Mucosa of stomach (tissue), 1 donor: ENCODE data around the gene IKZF1.

Source experiments
- H3K27me3 ChIP-seq: one replicate; pipeline ENCODE4 v1.7.0; 2013; ENCODE audit warnings: mild to moderate bottlenecking, low read length; ENCODE audit not compliant: control insufficient read depth, insufficient read depth
- H3K36me3 ChIP-seq: one replicate; pipeline ENCODE4 v1.7.0; 2013; ENCODE audit warnings: low read length; ENCODE audit not compliant: control insufficient read depth, insufficient read depth
- H3K4me1 ChIP-seq: one replicate; pipeline ENCODE4 v1.7.0; 2013; ENCODE audit warnings: mild to moderate bottlenecking, low read length; ENCODE audit not compliant: control insufficient read depth, insufficient read depth
- H3K4me3 ChIP-seq: one replicate; pipeline ENCODE4 v1.7.0; 2013; ENCODE audit warnings: low read length
- H3K9ac ChIP-seq: one replicate; pipeline ENCODE4 v1.7.0; 2013; ENCODE audit warnings: mild to moderate bottlenecking, low read length, moderate library complexity
- H3K9me3 ChIP-seq: one replicate; pipeline ENCODE4 v1.7.0; 2013; ENCODE audit warnings: mild to moderate bottlenecking, low read length, moderate library complexity; ENCODE audit not compliant: control insufficient read depth
- donor health status: Pancreatic carcinoma.

IKZF1 gene

GRCh38 chr7:50356945-50357268, 52.4 kb downstream of the IKZF1 start:
- Histone ChIP-seq H3K9ac (no peak overlapping the region), H3K36me3 (no peaks in the 10 kb centered on the region), H3K4me1 (no peaks in the 10 kb centered on the region), H3K4me3 (no peak overlapping the region), H3K27me3 (peaks cover 9% of the 10 kb centered on the region), H3K9me3 (no peaks in the 10 kb centered on the region)

- no peak overlapping the region for H3K4me3 ChIP-seq
- no peak overlapping the region for H3K9ac ChIP-seq
- H3K9me3 ChIP-seq = no peaks in the 10 kb centered on the region
- H3K36me3 ChIP-seq = no peaks in the 10 kb centered on the region
- peaks cover 9% of the 10 kb centered on the region for H3K27me3 ChIP-seq
- H3K4me1 ChIP-seq = no peaks in the 10 kb centered on the region
These were observed 52.9 kb downstream of the IKZF1 start for GRCh38 chr7:50357426-50357825.

GRCh38 chr7:50358041-50358705, 53.7 kb downstream of the IKZF1 start:
- no peak overlapping the region for H3K9ac ChIP-seq

GRCh38 chr7:50358779-50359178, 54.3 kb downstream of the IKZF1 start:
- Histone ChIP-seq H3K9ac (no peak overlapping the region), H3K36me3 (no peaks in the 10 kb centered on the region), H3K4me3 (no peak overlapping the region), H3K9me3 (no peaks in the 10 kb centered on the region), H3K27me3 (peaks cover 16% of the 10 kb centered on the region), H3K4me1 (no peaks in the 10 kb centered on the region)

More at GRCh38 chr7:50358041-50358705, 53.7 kb downstream of the IKZF1 start:
- H3K9me3 ChIP-seq = no peaks in the 10 kb centered on the region
- H3K36me3 ChIP-seq = no peaks in the 10 kb centered on the region
- H3K4me3 ChIP-seq = no peak overlapping the region
- H3K27me3 ChIP-seq = peaks cover 13% of the 10 kb centered on the region
- no peaks in the 10 kb centered on the region for H3K4me1 ChIP-seq

GRCh38 chr7:50359258-50359994, 54.9 kb downstream of the IKZF1 start:
- H3K27me3 ChIP-seq = peaks cover 16% of the 10 kb centered on the region
- no peaks in the 10 kb centered on the region for H3K36me3 ChIP-seq
- no peaks in the 10 kb centered on the region for H3K9me3 ChIP-seq
- H3K9ac ChIP-seq = no peak overlapping the region
- no peaks in the 10 kb centered on the region for H3K4me1 ChIP-seq
- H3K4me3 ChIP-seq = no peak overlapping the region

GRCh38 chr7:50359995-50360925, 55.7 kb downstream of the IKZF1 start:
- Histone ChIP-seq H3K4me3 (no peak overlapping the region), H3K9ac (no peak overlapping the region), H3K4me1 (no peaks in the 10 kb centered on the region), H3K9me3 (no peaks in the 10 kb centered on the region), H3K27me3 (peaks cover 13% of the 10 kb centered on the region), H3K36me3 (no peaks in the 10 kb centered on the region)

GRCh38 chr7:50362142-50362541, 57.6 kb downstream of the IKZF1 start:
- Histone ChIP-seq H3K4me3 (no peak overlapping the region), H3K27me3 (peaks cover 20% of the 10 kb centered on the region), H3K4me1 (no peaks in the 10 kb centered on the region), H3K9ac (no peak overlapping the region), H3K9me3 (no peaks in the 10 kb centered on the region), H3K36me3 (no peaks in the 10 kb centered on the region)

GRCh38 chr7:50362712-50363282, 58.3 kb downstream of the IKZF1 start:
- Histone ChIP-seq H3K9ac (no peak overlapping the region), H3K36me3 (no peaks in the 10 kb centered on the region), H3K4me1 (no peaks in the 10 kb centered on the region), H3K27me3 (peaks cover 21% of the 10 kb centered on the region), H3K4me3 (no peak overlapping the region), H3K9me3 (no peaks in the 10 kb centered on the region)

GRCh38 chr7:50363327-50364060, 59.0 kb downstream of the IKZF1 start:
- H3K4me1 ChIP-seq = no peaks in the 10 kb centered on the region
- H3K4me3 ChIP-seq = no peak overlapping the region
- H3K9me3 ChIP-seq = no peaks in the 10 kb centered on the region
- peaks cover 28% of the 10 kb centered on the region for H3K27me3 ChIP-seq
- no peak overlapping the region for H3K9ac ChIP-seq
- H3K36me3 ChIP-seq = no peaks in the 10 kb centered on the region

GRCh38 chr7:50364645-50365044, 60.1 kb downstream of the IKZF1 start:
- Histone ChIP-seq H3K36me3 (no peaks in the 10 kb centered on the region), H3K4me1 (no peaks in the 10 kb centered on the region)

GRCh38 chr7:50366311-50366710, 61.8 kb downstream of the IKZF1 start:
- H3K27me3 ChIP-seq = peaks cover 44% of the 10 kb centered on the region
- H3K36me3 ChIP-seq = no peaks in the 10 kb centered on the region
- no peak overlapping the region for H3K9ac ChIP-seq
- H3K4me1 ChIP-seq = no peaks in the 10 kb centered on the region
- no peaks in the 10 kb centered on the region for H3K9me3 ChIP-seq
- no peak overlapping the region for H3K4me3 ChIP-seq

More at GRCh38 chr7:50364645-50365044, 60.1 kb downstream of the IKZF1 start:
- Histone ChIP-seq H3K4me3 (no peak overlapping the region), H3K9me3 (no peaks in the 10 kb centered on the region), H3K27me3 (peaks cover 37% of the 10 kb centered on the region), H3K9ac (no peak overlapping the region)
